ENCODE results near the gene JAG2.

JAG2 gene

GRCh38 chr14:105168093-105168420 is 519 bp downstream of the JAG2 start:
- H3K4me3 ChIP-seq (ENCODE audit: low read length): peak overlapping the region; percentile 43
- H3K9me3 ChIP-seq (ENCODE audit: control insufficient read depth, low read depth, low read length): no peaks in the 10 kb centered on the region
- peaks cover 29% of the 10 kb centered on the region for H3K27me3 ChIP-seq (ENCODE audit: control insufficient read depth, insufficient read depth, low read length)
- H3K4me1 ChIP-seq (ENCODE audit: control insufficient read depth, low read depth, low read length): peaks cover 9% of the 10 kb centered on the region
- H3K9ac ChIP-seq (ENCODE audit: low read length): no peak overlapping the region
- no peak overlapping the region for H3K27ac ChIP-seq (ENCODE audit: low read length)
- H3K36me3 ChIP-seq (ENCODE audit: control insufficient read depth, low read depth, low read length): no peaks in the 10 kb centered on the region

DNA sequence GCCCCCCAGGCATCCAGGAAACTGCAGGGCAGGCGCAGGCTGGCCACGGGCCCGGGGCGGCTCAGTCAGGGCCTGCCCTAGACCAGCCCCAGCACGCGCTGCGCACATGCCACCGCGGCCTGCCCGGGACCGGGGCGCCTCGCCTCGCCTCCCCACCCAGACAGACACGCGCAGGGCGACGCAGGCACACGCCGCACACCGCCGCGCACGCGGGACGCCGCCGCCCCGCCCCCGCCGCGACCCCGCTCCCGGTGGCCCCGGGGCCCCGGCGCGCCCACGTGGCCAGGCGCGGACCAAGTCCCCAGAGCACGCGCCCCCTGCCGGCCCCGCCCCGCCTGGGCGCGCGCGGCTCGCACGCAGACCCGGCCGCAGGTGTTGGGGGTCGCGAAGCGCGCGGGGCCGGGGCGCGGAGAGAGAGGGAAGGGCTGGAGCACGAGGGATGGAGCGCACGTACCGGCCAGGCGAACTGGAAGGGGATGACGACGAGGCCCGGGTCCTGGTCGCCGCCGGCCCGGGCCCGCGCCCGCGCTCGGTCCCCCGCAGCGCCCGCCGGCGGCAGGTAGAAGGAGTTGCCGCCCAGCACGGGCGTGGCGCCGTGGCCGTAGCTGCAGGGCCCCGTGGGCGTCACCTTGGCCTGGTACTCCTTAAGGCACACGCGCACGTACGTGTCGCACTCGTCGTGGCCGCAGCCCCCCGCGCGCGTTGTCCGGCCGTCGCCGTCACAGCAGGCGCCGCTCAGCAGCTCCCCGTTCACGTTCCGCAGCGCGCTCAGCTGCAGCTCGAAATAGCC is 1.1 kb downstream of the JAG2 start:
- Histone ChIP-seq H3K27me3 (ENCODE audit: control insufficient read depth, insufficient read depth, low read length) (peaks cover 29% of the 10 kb centered on the region), H3K4me1 (ENCODE audit: control insufficient read depth, low read depth, low read length) (peaks cover 9% of the 10 kb centered on the region), H3K27ac (ENCODE audit: low read length) (no peak overlapping the region), H3K4me3 (ENCODE audit: low read length) (peak overlapping the region; percentile 43), H3K9ac (ENCODE audit: low read length) (no peak overlapping the region), H3K9me3 (ENCODE audit: control insufficient read depth, low read depth, low read length) (no peaks in the 10 kb centered on the region), H3K36me3 (ENCODE audit: control insufficient read depth, low read depth, low read length) (no peaks in the 10 kb centered on the region)

DNA sequence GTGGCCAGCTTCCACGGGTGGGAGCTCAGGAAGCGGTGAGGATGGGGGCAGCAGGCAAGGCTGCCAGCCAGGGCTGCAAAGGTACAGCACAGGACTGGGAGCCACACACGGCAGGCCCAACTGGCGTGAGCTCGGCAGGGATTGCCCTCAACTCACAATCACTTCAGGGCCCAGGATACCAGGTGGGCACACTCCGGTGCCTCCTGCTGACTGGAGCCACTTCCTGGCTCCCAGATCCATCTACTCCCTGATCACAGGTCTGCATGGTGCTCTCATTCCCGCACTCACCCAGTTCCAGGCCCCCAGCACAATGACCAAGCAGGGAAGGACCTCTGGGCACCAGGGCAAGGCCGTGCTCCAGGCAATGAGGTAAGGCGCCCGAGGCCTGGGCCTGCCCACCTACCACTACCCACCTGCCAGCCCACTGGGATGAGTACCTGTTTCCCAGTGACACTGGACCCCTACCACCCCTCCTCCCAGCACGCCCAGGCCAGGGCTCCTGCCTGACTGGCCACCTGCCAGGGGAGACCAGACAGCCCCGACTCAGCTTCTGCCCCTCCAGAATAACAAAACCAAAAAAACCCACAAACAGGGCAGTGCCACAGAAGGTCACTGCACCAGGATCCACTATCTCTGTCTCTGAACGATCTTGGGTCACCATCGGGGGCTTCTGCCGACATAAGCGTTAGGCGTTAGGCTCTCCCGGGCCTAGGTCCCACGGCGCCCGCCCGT is 1.8 kb downstream of the JAG2 start:
- Histone ChIP-seq H3K9me3 (ENCODE audit: control insufficient read depth, low read depth, low read length) (no peaks in the 10 kb centered on the region), H3K27me3 (ENCODE audit: control insufficient read depth, insufficient read depth, low read length) (peaks cover 29% of the 10 kb centered on the region), H3K4me3 (ENCODE audit: low read length) (no peak overlapping the region), H3K27ac (ENCODE audit: low read length) (no peak overlapping the region), H3K9ac (ENCODE audit: low read length) (no peak overlapping the region), H3K4me1 (ENCODE audit: control insufficient read depth, low read depth, low read length) (peaks cover 9% of the 10 kb centered on the region), H3K36me3 (ENCODE audit: control insufficient read depth, low read depth, low read length) (no peaks in the 10 kb centered on the region)

- no peak overlapping the region for H3K4me3 ChIP-seq (ENCODE audit: low read length)
- H3K9ac ChIP-seq (ENCODE audit: low read length): no peak overlapping the region
- peaks cover 29% of the 10 kb centered on the region for H3K27me3 ChIP-seq (ENCODE audit: control insufficient read depth, insufficient read depth, low read length)
- H3K9me3 ChIP-seq (ENCODE audit: control insufficient read depth, low read depth, low read length): no peaks in the 10 kb centered on the region
- no peaks in the 10 kb centered on the region for H3K36me3 ChIP-seq (ENCODE audit: control insufficient read depth, low read depth, low read length)
- H3K4me1 ChIP-seq (ENCODE audit: control insufficient read depth, low read depth, low read length): peaks cover 6% of the 10 kb centered on the region
- no peak overlapping the region for H3K27ac ChIP-seq (ENCODE audit: low read length)
These were observed 2.7 kb downstream of the JAG2 start for GRCh38 chr14:105165761-105166485.

DNA sequence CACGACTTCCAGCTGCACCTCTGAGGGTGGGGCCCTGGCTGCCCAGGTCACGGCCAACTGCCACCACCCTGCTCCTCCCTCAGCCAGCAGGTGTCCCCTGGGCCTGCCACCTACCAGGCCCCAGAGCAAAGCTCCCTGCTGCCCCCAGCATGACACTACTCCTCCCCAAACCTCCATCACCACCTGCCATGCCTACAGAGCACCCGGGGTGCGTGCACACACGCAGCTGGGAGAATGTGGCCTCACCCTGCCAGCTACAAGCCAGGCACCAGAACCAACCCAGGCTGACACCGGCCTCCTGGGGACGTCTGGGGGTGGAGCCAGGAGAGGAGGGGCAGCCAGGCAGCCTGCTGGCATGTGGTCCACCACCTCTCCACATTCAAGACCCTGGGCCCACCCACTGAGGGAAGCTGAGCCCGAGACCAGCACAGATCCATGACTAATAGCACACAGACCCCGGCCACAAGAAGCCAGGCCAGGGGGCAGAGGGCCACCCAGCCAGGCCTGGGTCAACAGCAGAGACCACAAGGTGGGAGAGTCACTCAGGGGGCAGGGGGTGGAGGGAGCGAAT is 3.4 kb downstream of the JAG2 start:
- no peaks in the 10 kb centered on the region for H3K36me3 ChIP-seq (ENCODE audit: control insufficient read depth, low read depth, low read length)
- H3K4me1 ChIP-seq (ENCODE audit: control insufficient read depth, low read depth, low read length): peaks cover 5% of the 10 kb centered on the region

GRCh38 chr14:105163040-105163742 is 5.4 kb downstream of the JAG2 start:
- H3K9ac ChIP-seq (ENCODE audit: low read length): no peak overlapping the region
- no peak overlapping the region for H3K27ac ChIP-seq (ENCODE audit: low read length)
- H3K4me1 ChIP-seq (ENCODE audit: control insufficient read depth, low read depth, low read length): no peaks in the 10 kb centered on the region
- H3K4me3 ChIP-seq (ENCODE audit: low read length): no peak overlapping the region
- no peaks in the 10 kb centered on the region for H3K9me3 ChIP-seq (ENCODE audit: control insufficient read depth, low read depth, low read length)
- no peaks in the 10 kb centered on the region for H3K36me3 ChIP-seq (ENCODE audit: control insufficient read depth, low read depth, low read length)
- H3K27me3 ChIP-seq (ENCODE audit: control insufficient read depth, insufficient read depth, low read length): peaks cover 19% of the 10 kb centered on the region

More for the DNA sequence above, 3.4 kb downstream of the JAG2 start:
- no peak overlapping the region for H3K9ac ChIP-seq (ENCODE audit: low read length)
- H3K27me3 ChIP-seq (ENCODE audit: control insufficient read depth, insufficient read depth, low read length): peaks cover 29% of the 10 kb centered on the region
- no peak overlapping the region for H3K4me3 ChIP-seq (ENCODE audit: low read length)
- H3K27ac ChIP-seq (ENCODE audit: low read length): no peak overlapping the region
- no peaks in the 10 kb centered on the region for H3K9me3 ChIP-seq (ENCODE audit: control insufficient read depth, low read depth, low read length)

DNA sequence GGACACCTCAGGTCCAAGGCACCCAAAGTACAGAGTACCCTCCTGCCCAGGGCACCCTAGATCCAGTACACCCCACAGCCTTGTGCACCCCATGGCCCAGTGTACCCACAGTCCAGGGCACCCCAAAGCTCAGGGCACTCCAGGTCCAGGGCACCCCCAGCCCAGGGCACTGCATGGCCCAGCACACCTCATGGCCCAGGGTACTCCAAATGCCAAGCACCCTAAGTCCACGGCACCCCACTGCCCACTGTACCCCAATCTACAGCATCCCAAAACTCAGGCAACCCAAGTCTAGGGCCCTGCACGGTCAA is 6.0 kb downstream of the JAG2 start:
- Histone ChIP-seq H3K27me3 (ENCODE audit: control insufficient read depth, insufficient read depth, low read length) (peaks cover 16% of the 10 kb centered on the region), H3K4me3 (ENCODE audit: low read length) (no peak overlapping the region), H3K4me1 (ENCODE audit: control insufficient read depth, low read depth, low read length) (no peaks in the 10 kb centered on the region), H3K9me3 (ENCODE audit: control insufficient read depth, low read depth, low read length) (no peaks in the 10 kb centered on the region), H3K9ac (ENCODE audit: low read length) (no peak overlapping the region), H3K27ac (ENCODE audit: low read length) (no peak overlapping the region), H3K36me3 (ENCODE audit: control insufficient read depth, low read depth, low read length) (no peaks in the 10 kb centered on the region)

DNA sequence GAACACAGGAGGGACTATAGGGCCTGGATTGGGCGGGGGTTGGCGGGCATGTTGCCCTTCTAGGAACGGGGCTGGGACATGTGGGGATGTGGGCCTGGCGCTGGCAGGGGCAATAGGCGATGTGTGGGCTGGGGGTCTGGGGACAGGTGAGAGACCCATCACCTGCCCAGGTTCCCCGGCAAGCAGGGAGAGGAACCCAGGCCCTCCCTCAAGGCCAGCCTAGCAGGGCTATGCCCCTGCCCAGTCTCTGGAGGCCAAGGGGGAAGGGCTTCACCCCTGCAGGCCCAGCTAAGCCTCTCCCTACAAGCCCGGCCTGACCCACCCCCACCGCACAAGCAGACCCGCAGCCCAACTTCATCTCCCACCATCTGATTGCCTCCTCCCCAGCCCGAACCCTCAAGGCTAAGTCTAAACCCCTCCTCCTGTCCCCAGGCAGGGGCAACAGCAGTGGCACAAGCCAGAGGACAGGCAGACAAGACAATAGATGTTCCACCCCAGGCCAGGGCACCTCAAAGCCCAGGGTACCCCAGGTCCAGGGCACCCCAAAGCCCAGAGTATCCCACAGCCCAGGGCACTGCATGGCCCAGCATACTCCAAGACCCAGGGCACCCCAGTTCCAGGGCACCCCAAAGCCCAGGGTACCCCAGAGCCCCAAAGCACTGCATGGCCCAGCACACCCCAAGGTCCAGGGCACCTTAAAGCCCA is 6.5 kb downstream of the JAG2 start:
- no peaks in the 10 kb centered on the region for H3K4me1 ChIP-seq (ENCODE audit: control insufficient read depth, low read depth, low read length)
- no peaks in the 10 kb centered on the region for H3K36me3 ChIP-seq (ENCODE audit: control insufficient read depth, low read depth, low read length)
- H3K9me3 ChIP-seq (ENCODE audit: control insufficient read depth, low read depth, low read length): no peaks in the 10 kb centered on the region
- H3K27ac ChIP-seq (ENCODE audit: low read length): no peak overlapping the region
- peaks cover 12% of the 10 kb centered on the region for H3K27me3 ChIP-seq (ENCODE audit: control insufficient read depth, insufficient read depth, low read length)
- no peak overlapping the region for H3K9ac ChIP-seq (ENCODE audit: low read length)
- H3K4me3 ChIP-seq (ENCODE audit: low read length): no peak overlapping the region

DNA sequence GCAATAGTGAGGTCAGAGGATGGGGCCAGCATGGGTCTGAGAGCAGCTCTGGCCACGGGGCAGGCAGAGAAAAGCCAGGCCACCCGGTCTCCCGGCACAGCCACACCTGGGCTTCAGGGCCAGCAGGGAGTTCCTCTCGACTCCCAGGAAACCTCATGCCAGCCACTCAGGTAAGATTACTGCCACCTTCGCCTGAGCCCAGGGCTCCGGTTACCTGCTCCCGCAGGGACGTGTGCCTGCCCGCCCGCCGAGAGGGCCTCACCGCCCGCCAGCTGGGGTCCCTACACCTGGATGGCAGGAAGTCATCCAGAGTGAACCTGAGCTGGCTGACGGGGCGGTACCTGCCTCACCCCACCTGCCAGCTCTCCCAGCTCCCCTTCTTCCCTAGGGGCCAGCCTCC is 7.3 kb downstream of the JAG2 start:
- no peaks in the 10 kb centered on the region for H3K9me3 ChIP-seq (ENCODE audit: control insufficient read depth, low read depth, low read length)
- no peak overlapping the region for H3K9ac ChIP-seq (ENCODE audit: low read length)
- H3K27ac ChIP-seq (ENCODE audit: low read length): no peak overlapping the region
- H3K36me3 ChIP-seq (ENCODE audit: control insufficient read depth, low read depth, low read length): no peaks in the 10 kb centered on the region
- H3K4me1 ChIP-seq (ENCODE audit: control insufficient read depth, low read depth, low read length): no peaks in the 10 kb centered on the region
- no peak overlapping the region for H3K4me3 ChIP-seq (ENCODE audit: low read length)
- peaks cover 4% of the 10 kb centered on the region for H3K27me3 ChIP-seq (ENCODE audit: control insufficient read depth, insufficient read depth, low read length)

DNA sequence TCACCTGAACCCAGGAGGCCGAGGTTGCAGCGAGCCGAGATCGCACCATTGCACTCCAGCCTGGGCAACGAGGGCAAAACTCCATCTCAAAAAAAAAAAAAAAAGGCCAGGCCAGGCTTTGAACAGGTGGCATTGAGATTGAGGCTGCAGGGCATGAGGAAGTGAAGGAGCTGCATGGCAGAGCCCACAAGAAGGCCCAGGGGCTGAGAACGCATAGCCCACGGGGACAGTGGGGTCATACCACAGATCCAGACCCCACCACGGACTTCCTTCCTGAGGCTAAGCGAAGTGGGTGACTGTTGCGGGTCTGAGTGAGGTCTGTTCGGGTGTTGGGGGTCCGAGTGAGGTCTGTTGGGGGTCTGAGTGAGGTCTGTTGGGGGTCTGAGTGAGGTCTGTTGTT is 7.8 kb downstream of the JAG2 start:
- Histone ChIP-seq H3K9ac (ENCODE audit: low read length) (no peak overlapping the region), H3K4me1 (ENCODE audit: control insufficient read depth, low read depth, low read length) (no peaks in the 10 kb centered on the region), H3K36me3 (ENCODE audit: control insufficient read depth, low read depth, low read length) (no peaks in the 10 kb centered on the region), H3K4me3 (ENCODE audit: low read length) (no peak overlapping the region), H3K27ac (ENCODE audit: low read length) (no peak overlapping the region), H3K27me3 (ENCODE audit: control insufficient read depth, insufficient read depth, low read length) (no peaks in the 10 kb centered on the region), H3K9me3 (ENCODE audit: control insufficient read depth, low read depth, low read length) (no peaks in the 10 kb centered on the region)

- Histone ChIP-seq H3K27me3 (ENCODE audit: control insufficient read depth, insufficient read depth, low read length) (no peaks in the 10 kb centered on the region), H3K4me1 (ENCODE audit: control insufficient read depth, low read depth, low read length) (no peaks in the 10 kb centered on the region), H3K9ac (ENCODE audit: low read length) (no peak overlapping the region), H3K27ac (ENCODE audit: low read length) (no peak overlapping the region), H3K36me3 (ENCODE audit: control insufficient read depth, low read depth, low read length) (no peaks in the 10 kb centered on the region), H3K4me3 (ENCODE audit: low read length) (no peak overlapping the region), H3K9me3 (ENCODE audit: control insufficient read depth, low read depth, low read length) (no peaks in the 10 kb centered on the region)
These were observed 9.2 kb downstream of the JAG2 start for GRCh38 chr14:105159344-105159743.

All from iPS-18a (cell line).